Measurements from ENCODE around the gene DHX38. TPM values are rescaled to one million over a fixed set of nuclear protein-coding genes. Genes with fewer than 3 reads are reported as not detected.
"Not testable (repeated sequence)": the region's sequence is repeated elsewhere in the genome, so short reads cannot be mapped to it uniquely, and the experiment has no call there.

DHX38 gene
- total RNA-seq, 4 donors from 2014 or later = 36.6 to 98.9 (median 57.5) TPM

DNA sequence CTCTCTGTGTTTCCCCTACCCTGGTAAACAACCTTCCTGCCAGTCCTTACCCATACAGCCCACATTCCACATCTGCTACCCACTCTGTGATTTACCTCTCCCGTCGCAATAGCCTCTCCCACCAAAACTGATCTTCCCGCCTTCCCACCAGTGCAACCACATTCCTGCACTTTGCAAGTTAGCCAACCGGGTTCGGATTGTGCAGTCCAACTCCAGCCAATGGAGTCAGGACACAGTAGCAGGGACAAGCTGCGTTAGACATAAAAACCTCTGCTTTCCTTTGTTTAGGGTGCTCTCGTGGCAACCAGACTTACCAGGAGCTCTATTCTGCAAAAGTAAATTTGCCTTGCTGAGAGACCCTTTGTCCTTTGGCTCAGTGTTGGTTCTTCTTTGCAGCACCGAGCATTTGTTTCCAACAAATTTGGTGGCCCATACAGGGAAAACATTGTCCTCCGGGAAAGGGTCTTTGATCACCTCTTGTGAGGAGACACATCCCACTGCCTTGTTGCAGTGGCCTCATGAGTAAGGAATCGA lies 29.2 kb upstream of the DHX38 start:
- no peaks in the 10 kb centered on the region for H3K36me3 ChIP-seq
- no peak overlapping the region for H3K27ac ChIP-seq
- no peaks in the 10 kb centered on the region for H3K9me3 ChIP-seq
- peaks cover 6% of the 10 kb centered on the region for H3K4me1 ChIP-seq
- H3K27me3 ChIP-seq = no peaks in the 10 kb centered on the region
- TF ChIP-seq POLR2A (IDR thresholded peaks at IDR 0.05) = no peak
- no peak for TF ChIP-seq POLR2AphosphoS5 (IDR thresholded peaks at IDR 0.05)
- no peak for TF ChIP-seq EP300 (IDR thresholded peaks at IDR 0.05)
- TF ChIP-seq, protein P1, sequence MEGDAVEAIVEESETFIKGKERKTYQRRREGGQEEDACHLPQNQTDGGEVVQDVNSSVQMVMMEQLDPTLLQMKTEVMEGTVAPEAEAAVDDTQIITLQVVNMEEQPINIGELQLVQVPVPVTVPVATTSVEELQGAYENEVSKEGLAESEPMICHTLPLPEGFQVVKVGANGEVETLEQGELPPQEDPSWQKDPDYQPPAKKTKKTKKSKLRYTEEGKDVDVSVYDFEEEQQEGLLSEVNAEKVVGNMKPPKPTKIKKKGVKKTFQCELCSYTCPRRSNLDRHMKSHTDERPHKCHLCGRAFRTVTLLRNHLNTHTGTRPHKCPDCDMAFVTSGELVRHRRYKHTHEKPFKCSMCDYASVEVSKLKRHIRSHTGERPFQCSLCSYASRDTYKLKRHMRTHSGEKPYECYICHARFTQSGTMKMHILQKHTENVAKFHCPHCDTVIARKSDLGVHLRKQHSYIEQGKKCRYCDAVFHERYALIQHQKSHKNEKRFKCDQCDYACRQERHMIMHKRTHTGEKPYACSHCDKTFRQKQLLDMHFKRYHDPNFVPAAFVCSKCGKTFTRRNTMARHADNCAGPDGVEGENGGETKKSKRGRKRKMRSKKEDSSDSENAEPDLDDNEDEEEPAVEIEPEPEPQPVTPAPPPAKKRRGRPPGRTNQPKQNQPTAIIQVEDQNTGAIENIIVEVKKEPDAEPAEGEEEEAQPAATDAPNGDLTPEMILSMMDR (IDR thresholded peaks at IDR 0.05) = no peak
- H3K4me3 ChIP-seq = no peak overlapping the region
- 91% methylated on average over 10 of the region's 10 CpGs for WGBS
- DNase-seq (ENCODE audit: low spot score in 2 of 2) = no peak

DNA sequence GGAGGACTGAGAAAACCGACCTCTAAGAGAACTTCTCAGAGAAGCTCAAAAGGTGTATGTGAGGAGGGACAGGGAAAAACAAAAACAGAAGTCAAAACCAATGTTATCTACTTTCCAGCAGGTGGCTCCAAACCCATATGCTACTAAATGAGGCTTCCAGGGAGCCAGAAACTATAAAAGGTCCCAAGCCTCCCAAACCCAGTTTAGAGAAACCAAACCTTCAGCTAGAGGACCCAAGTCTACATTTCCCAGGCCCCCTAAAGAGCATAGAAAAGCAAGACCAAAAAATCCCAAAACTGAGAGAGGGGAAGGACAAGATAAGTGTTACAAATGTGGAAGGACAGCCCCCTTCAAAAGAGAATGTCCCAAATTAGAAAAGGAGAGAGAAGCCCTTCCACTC lies 26.9 kb upstream of the DHX38 start:
- Histone ChIP-seq H3K27me3 (no peaks in the 10 kb centered on the region), H3K27ac (no peak overlapping the region), H3K4me3 (no peak overlapping the region), H3K4me1 (peaks cover 6% of the 10 kb centered on the region), H3K9me3 (no peaks in the 10 kb centered on the region), H3K36me3 (no peaks in the 10 kb centered on the region)
- 16% methylated on average over 1 of the region's 1 CpG for WGBS
- DNase-seq (ENCODE audit: low spot score in 2 of 2) = no peak
- TF ChIP-seq POLR2AphosphoS5 (IDR thresholded peaks at IDR 0.05) = no peak
- TF ChIP-seq, protein P1 (IDR thresholded peaks at IDR 0.05) = peak; percentile 2 to 23
- TF ChIP-seq POLR2A (IDR thresholded peaks at IDR 0.05) = no peak
- TF ChIP-seq EP300 (IDR thresholded peaks at IDR 0.05) = no peak

DNA sequence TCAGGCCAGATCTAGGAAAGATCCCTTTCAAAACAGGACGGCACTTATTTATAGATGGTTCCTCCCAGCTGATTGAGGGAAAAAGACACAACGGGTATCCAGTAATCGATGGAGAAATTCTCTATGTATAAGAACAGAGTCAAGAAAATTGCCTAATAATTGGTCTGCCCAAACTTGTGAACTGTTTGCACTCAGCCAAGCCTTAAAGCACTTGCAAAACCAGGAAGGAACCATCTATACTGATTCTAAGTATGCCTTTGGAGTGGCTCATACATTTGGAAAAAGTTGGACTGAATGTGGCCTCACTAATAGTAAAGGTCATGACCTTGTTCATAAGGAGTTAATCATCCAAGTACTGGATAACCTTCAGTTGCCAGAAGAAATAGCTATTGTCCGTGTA lies 24.7 kb upstream of the DHX38 start:
- Histone ChIP-seq H3K27ac (no peak overlapping the region), H3K36me3 (no peaks in the 10 kb centered on the region), H3K27me3 (no peaks in the 10 kb centered on the region), H3K4me1 (peaks cover 6% of the 10 kb centered on the region), H3K4me3 (no peak overlapping the region), H3K9me3 (no peaks in the 10 kb centered on the region)
- DNase-seq (ENCODE audit: low spot score in 2 of 2) = no peak
- 63% methylated on average over 4 of the region's 4 CpGs for WGBS
- TF ChIP-seq POLR2A (IDR thresholded peaks at IDR 0.05) (no peak), POLR2AphosphoS5 (IDR thresholded peaks at IDR 0.05) (no peak), EP300 (IDR thresholded peaks at IDR 0.05) (no peak)
- TF ChIP-seq, protein P1 (IDR thresholded peaks at IDR 0.05) = no peak

DNA sequence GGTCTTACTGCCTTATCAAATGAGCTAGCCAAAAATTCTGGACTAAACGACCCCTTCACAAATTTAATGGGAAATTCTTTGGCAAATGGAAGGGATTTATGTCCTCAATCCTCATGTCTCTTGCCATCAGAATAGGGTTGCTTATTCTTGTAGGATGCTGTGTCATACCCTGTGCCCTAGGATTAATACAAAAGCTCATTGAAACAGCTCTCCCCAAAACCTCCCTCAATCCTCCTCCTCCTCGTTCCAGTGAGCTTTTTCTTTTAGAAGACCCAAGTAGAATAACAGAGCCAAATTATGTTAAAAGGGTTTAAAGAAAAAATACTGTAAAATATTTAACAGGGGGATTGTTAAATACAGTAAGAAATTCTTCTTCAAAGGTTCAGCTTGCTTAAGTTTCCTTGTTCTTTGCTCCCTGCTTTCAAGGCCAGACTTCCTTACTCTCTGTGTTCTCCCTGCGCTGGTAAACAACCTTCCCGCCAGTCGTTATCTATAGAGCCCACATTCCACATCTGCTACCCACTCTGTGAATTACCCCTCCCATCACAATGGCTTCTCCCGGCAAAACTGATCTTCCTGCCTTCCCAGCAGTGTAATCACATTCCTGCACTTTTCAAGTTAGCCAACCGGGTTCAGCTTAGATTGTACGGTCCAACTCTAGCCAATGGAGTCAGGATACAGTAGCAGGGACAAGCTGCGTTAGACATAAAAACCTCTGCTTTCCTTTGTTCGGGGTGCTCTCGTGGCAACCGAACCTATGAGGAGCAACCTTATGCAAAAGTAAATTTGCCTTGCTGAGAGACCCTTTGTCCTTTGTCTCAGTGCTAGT lies 20.9 kb upstream of the DHX38 start:
- Histone ChIP-seq H3K9me3 (no peaks in the 10 kb centered on the region), H3K36me3 (no peaks in the 10 kb centered on the region), H3K4me3 (no peak overlapping the region), H3K27me3 (no peaks in the 10 kb centered on the region), H3K27ac (no peak overlapping the region), H3K4me1 (peaks cover 6% of the 10 kb centered on the region)
- TF ChIP-seq, protein P1 (IDR thresholded peaks at IDR 0.05) = no peak
- TF ChIP-seq POLR2A (IDR thresholded peaks at IDR 0.05) = no peak
- no peak for TF ChIP-seq POLR2AphosphoS5 (IDR thresholded peaks at IDR 0.05)
- no peak for TF ChIP-seq EP300 (IDR thresholded peaks at IDR 0.05)
- WGBS = 49% methylated on average over 12 of the region's 12 CpGs
- DNase-seq (ENCODE audit: low spot score in 2 of 2) = no peak

DNA sequence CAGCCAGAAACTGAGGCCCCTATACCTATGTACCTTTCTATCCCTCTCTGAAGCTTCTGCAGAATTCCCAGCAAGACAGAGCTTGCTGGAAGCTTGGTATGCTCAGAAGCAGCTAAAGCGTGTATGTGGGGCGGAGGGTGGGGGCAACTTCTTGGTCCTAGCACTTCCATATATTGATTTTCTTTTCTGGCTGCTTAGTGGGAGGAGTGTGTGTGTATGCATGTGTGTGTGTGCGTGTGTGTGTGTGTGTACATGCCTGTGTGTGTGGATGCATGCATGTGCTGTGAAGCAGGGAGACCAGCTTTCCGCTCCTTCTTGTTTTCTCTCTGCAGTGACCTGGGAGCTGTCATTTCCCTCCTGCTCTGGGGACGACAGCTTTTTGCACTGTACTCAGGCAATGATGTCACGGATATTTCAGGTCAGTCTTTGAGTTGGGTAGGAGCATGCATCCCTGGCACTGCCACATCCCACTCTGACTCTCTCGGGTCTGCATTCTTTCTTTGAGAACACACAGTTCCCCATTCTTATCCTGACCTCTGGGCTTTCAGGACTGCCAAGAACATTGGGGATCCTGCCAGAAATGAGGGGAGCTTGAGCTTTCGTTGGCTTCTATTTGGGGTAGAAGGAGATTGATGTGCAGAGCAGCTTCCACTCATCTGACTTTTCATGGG lies 20.0 kb upstream of the DHX38 start:
- TF ChIP-seq POLR2A (IDR thresholded peaks at IDR 0.05) = no peak
- TF ChIP-seq POLR2AphosphoS5 (IDR thresholded peaks at IDR 0.05) = no peak
- TF ChIP-seq, protein P1 (IDR thresholded peaks at IDR 0.05) = no peak
- TF ChIP-seq EP300 (IDR thresholded peaks at IDR 0.05) = no peak
- H3K27ac ChIP-seq = no peak overlapping the region
- 77% methylated on average over 8 of the region's 8 CpGs for WGBS
- H3K36me3 ChIP-seq = no peaks in the 10 kb centered on the region
- H3K9me3 ChIP-seq = no peaks in the 10 kb centered on the region
- peaks cover 6% of the 10 kb centered on the region for H3K4me1 ChIP-seq
- no peaks in the 10 kb centered on the region for H3K27me3 ChIP-seq
- no peak overlapping the region for H3K4me3 ChIP-seq
- DNase-seq (ENCODE audit: low spot score in 2 of 2) = no peak

DNA sequence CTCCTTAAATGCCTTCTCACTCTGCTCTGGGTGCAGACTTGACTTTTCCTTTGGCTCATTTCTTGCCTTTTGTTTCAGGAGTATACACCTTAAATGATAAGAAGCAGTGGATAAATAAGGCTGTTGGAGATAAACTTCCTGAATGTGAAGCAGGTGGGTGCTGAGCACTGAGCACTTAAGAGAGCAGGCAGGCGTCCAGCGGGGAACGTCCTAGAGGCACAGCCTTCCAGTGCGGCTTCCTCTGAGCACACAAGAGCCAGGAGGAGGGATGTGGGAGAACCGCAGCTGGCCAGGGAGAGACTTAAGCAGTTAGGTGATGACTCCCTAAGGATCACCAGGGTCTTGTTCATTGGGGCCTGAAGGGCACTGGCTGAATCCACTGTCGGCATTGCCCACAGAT lies 18.6 kb upstream of the DHX38 start:
- H3K36me3 ChIP-seq; DNase-seq (ENCODE audit: low spot score in 2 of 2); H3K9me3 ChIP-seq; H3K27ac ChIP-seq; H3K4me3 ChIP-seq; H3K27me3 ChIP-seq; H3K4me1 ChIP-seq: not testable (repeated sequence)
- WGBS = 100% methylated on average over 1 of the region's 6 CpGs

DNA sequence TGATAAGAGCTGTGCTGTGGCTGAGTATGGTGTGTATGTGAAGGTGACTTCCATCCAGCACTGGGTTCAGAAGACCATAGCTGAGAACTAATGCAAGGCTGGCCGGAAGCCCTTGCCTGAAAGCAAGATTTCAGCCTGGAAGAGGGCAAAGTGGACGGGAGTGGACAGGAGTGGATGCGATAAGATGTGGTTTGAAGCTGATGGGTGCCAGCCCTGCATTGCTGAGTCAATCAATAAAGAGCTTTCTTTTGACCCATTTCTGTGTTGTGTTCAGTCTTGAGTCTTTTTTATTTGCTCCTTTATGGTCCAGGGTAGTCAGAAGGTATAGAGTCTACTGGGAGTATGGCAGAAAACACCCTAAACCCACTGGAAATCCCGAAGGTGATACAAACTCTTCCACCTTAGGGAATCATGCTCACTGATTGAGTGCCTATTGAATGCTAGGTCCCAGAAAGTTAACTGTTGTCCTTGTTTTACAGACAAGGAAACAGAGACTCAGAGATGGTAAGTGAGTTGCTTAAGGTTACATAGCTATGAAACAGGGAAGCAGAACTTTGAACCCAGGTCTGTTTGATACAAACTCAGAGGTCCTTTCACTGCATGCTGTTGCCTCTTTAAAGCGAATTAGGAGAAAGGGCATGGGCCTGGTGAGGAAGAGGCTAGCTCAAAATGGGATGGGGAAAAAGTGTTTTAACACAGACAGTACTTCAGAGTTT lies 16.5 kb upstream of the DHX38 start:
- not testable (repeated sequence) for H3K9me3 ChIP-seq; H3K4me3 ChIP-seq; H3K27ac ChIP-seq; H3K4me1 ChIP-seq; H3K27me3 ChIP-seq; DNase-seq (ENCODE audit: low spot score in 2 of 2); H3K36me3 ChIP-seq
- 77% methylated on average over 2 of the region's 5 CpGs for WGBS

Measured in suprapubic skin (tissue), 4 donors.